RWPE2 (cell line): ENCODE measurements around the gene TKT.

Experiments used
- ATAC-seq: fragments of 200-7000 bp; cut with Tn5 transposase; 3 replicates; pipeline ENCODE4 v1.9.1; 2021; ENCODE audit warnings: low read depth
- DNase-seq: peaks from one replicate; pipeline ENCODE4 v3.0.0-alpha.2; 2020; ENCODE audit warnings: low spot score
- H3K27ac ChIP-seq: fragments of 450-650 bp; 2 replicates; pipeline ENCODE4 v1.5.1; 2017; ENCODE audit warnings: mild to moderate bottlenecking; ENCODE audit not compliant: poor library complexity, severe bottlenecking
- H3K27me3 ChIP-seq: fragments of 250-450 bp; sonication (Bioruptor Pico); 2 replicates; pipeline ENCODE4 v1.5.1; 2021; ENCODE audit warnings: mild to moderate bottlenecking, moderate library complexity; ENCODE audit not compliant: insufficient read depth, poor library complexity, severe bottlenecking
- H3K36me3 ChIP-seq: fragments of 250-450 bp; sonication (Bioruptor Pico); 2 replicates; pipeline ENCODE4 v1.5.1; 2020; ENCODE audit warnings: low read depth, mild to moderate bottlenecking, moderate library complexity
- H3K4me1 ChIP-seq: fragments of 250-450 bp; sonication (Bioruptor Pico); 2 replicates; pipeline ENCODE4 v1.5.1; 2021; ENCODE audit warnings: mild to moderate bottlenecking, moderate library complexity; ENCODE audit not compliant: insufficient read depth, poor library complexity, severe bottlenecking
- H3K4me3 ChIP-seq: fragments of 250-450 bp; sonication (Bioruptor Pico); 2 replicates; pipeline ENCODE4 v1.5.1; 2021; ENCODE audit warnings: mild to moderate bottlenecking, moderate library complexity; ENCODE audit not compliant: severe bottlenecking
- H3K9me3 ChIP-seq: fragments of 250-450 bp; sonication (Bioruptor Pico); 2 replicates; pipeline ENCODE4 v1.5.1; 2021; ENCODE audit warnings: mild to moderate bottlenecking, moderate library complexity; ENCODE audit not compliant: severe bottlenecking
- TF ChIP-seq, protein P1 (sequence below): fragments of 450-650 bp; IDR thresholded peaks from one replicate; pipeline ENCODE4 v1.5.1; 2017; ENCODE audit warnings: mild to moderate bottlenecking, moderate library complexity; ENCODE audit not compliant: poor library complexity, severe bottlenecking

The TKT gene

DNA sequence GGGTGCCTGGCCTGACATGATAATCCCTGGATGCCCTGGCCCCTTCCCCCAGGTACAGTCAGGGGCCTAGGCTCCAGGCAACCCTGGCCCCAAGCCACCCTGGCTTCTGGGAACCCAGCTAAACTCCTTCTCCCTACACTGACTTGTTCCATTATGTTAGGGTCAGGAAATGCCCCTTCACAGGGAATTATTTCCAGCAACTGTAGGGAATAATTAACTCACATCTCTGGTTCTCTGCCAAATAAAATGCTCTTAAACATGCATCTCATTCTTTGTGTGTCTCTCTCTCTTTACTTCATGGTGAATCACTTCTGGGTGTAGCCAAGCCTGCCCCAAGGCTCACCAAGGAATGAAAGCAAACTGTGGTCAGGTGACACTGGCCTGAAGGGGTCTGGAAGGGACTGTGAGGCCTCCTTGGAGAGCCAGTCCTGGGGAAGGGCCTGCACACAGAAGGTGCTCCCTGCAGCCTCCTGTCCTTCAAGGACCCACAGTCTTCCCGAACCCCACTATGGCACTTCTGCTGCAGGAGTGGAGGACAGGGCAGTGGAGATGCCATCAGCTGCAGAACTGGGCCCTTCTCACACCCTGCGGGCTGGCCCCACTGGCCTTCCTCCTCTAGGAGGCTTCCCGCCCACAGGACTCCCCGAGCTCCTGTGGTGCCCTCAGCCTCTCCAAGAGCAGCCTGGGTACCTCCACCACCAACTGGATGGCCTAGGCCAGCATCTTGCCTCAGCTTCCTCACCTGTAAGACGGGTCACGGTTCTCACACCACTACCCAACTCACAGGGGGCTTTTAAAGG, 17.6 kb downstream of the TKT start:
- H3K27ac ChIP-seq = peak overlapping the region; percentile 79
- DNase-seq (peak; percentile 41), ATAC-seq (peak; percentile 89)
- peaks cover 33% of the 10 kb centered on the region for H3K4me1 ChIP-seq
- H3K36me3 ChIP-seq = peaks cover 95% of the 10 kb centered on the region
- TF ChIP-seq, protein P1, sequence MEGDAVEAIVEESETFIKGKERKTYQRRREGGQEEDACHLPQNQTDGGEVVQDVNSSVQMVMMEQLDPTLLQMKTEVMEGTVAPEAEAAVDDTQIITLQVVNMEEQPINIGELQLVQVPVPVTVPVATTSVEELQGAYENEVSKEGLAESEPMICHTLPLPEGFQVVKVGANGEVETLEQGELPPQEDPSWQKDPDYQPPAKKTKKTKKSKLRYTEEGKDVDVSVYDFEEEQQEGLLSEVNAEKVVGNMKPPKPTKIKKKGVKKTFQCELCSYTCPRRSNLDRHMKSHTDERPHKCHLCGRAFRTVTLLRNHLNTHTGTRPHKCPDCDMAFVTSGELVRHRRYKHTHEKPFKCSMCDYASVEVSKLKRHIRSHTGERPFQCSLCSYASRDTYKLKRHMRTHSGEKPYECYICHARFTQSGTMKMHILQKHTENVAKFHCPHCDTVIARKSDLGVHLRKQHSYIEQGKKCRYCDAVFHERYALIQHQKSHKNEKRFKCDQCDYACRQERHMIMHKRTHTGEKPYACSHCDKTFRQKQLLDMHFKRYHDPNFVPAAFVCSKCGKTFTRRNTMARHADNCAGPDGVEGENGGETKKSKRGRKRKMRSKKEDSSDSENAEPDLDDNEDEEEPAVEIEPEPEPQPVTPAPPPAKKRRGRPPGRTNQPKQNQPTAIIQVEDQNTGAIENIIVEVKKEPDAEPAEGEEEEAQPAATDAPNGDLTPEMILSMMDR = no peak
- H3K27me3 ChIP-seq = no peaks in the 10 kb centered on the region
- H3K9me3 ChIP-seq = no peaks in the 10 kb centered on the region
- no peak overlapping the region for H3K4me3 ChIP-seq

DNA sequence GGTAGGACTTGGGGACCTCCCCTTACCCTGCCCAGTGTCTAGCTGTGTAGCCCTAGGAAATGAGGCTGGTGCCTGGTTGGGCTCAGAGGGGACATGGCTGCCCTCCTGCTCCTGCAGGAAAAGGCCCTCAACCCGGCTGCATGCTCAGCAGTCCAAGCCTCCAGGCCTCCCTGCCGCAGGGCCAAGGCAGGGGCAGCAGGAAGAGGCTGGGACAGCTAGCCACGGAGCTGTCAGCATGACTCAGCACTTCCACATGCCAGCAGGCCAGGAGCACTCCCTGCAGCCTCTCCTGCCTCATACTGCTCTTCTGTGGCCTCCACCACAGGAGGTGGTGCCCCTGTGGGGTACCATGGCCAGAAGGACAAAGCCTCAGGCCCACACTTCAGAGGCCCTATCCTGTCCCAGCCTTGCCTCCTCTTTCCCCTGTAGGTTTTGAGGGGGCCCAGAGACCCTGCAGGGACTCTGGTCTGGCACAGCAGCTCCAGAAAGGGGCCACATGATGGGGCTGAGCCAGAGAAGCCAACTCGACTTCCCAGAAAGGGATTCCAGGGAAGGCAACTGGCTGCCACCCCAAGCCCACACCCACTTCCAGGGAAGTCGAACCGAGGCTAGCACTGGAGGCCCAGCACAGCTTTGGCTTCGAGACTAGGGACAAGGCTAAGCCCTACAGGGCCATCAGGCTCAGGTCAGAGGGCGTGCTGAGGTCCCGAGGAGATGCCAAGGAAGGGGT, 19.5 kb downstream of the TKT start:
- Histone ChIP-seq H3K4me1 (peaks cover 33% of the 10 kb centered on the region), H3K9me3 (no peaks in the 10 kb centered on the region), H3K36me3 (peaks cover 95% of the 10 kb centered on the region), H3K27me3 (no peaks in the 10 kb centered on the region), H3K4me3 (no peak overlapping the region), H3K27ac (peak overlapping the region; percentile 79)
- DNase-seq = peak; percentile 75
- TF ChIP-seq, protein P1 = no peak
- ATAC-seq = peak; percentile 71

DNA sequence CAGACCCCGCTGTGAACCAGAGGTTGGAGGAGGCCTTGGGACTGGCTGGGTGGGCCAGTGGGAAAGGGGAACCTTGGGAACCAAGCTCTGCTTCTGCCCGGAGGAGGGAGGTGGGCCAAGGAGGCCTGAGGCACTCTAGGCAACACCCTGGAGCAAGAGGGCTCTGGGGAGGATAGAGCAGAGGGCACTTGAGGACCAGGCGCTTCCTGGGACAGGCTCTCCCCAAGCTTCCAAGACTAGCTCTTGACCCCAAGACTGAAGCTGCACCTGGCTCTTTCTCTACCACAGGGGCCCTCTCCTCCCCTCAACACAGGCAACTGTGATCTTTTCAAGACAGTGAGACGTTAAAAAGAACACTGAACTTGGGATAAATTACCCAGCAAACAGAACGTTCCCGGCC, 20.3 kb downstream of the TKT start:
- DNase-seq = peak; percentile 36
- no peaks in the 10 kb centered on the region for H3K27me3 ChIP-seq
- H3K27ac ChIP-seq = peak overlapping the region; percentile 79
- H3K36me3 ChIP-seq = peaks cover 95% of the 10 kb centered on the region
- peaks cover 33% of the 10 kb centered on the region for H3K4me1 ChIP-seq
- TF ChIP-seq, protein P1 = no peak
- no peaks in the 10 kb centered on the region for H3K9me3 ChIP-seq
- H3K4me3 ChIP-seq = no peak overlapping the region
- ATAC-seq = no peak

DNA sequence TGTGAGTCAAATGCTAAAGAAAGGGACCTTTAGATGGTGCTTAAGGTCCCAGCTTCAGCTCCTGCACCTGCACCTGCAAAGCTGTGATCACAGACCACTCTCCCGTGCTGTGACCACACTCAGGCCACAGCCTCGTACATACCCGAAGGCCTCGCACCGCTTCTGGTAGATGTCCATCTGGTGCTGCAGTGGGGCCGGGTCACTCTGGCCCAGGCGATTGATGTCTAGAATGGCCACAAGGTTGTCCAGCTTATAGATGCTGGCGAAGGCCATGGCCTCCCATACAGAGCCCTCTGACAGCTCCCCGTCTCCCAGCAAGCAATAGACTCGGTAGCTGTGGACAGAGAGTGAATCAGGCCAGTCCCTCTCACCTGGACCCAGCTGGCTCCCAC, 21.0 kb downstream of the TKT start:
- Histone ChIP-seq H3K27me3 (no peaks in the 10 kb centered on the region), H3K4me1 (peaks cover 33% of the 10 kb centered on the region), H3K4me3 (no peak overlapping the region), H3K9me3 (no peaks in the 10 kb centered on the region), H3K27ac (peak overlapping the region; percentile 79), H3K36me3 (peaks cover 95% of the 10 kb centered on the region)
- TF ChIP-seq, protein P1 = no peak
- ATAC-seq (no peak), DNase-seq (peak; percentile 34)
